CD4-positive, alpha-beta T cell treated with Interleukin-15 for 1 hour (primary cell): ENCODE results near the gene RAD51B.
A peak's percentile ranks its signal among the peaks of the same experiment; 100 is the strongest.

ENCODE experiments used
- DNase-seq: peaks from one replicate; pipeline ENCODE4 v3.0.0-alpha.2; 2020

The RAD51B gene

DNA sequence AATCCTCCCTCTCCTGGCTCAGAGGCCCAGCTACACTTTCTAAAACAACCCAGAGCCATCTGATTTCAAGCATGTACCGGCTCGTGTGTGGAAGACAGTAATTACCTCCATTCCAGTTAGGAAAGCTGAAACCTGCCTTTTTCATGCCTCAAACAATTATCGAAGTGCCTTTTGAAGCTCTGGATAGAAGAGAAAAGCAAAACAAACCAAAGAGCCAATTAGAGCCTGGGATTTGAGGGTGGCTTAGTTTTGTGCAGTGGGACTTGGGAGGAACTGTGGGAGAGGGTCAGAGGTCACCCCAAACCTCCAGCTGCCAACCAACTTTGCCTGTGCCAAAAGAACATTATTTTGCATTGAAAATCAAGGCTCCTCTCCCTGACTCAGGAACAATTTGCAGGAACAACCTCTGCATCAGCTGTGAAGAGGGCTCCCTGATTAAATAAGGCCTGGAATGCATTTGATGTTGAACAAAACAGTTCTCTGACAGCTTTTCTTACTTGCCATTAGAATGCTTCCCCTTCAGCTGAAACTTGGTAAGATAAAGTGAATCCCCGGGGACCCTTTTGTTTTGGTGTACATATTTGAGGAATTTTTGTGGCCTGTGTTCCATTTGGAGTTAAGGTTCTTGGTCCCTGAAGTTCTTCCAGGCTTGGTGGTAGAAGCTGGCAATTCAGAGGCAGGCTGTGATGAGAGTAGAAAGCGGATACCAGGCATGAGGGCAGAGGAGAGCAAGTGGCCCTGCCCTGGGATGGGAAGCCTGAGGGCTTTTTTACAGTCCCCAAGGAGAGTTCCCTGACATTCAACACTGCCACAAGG, 703.1 kb downstream of the RAD51B start:
- DNase-seq = no peak

DNA sequence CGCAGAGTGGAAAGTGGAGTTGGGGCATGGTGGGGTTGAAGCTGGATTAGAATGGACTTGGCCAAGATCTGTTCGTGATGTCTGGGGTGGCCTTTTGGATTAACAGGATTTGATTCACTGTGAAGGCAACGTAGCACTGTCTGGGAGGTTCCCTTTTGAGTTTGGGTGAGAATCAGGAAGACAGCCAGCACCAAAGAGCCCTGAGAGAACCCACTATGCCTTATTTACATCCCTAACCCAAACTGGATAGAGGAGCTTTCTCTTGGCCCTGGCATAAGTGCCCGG, 703.7 kb downstream of the RAD51B start:
- DNase-seq = no peak

DNA sequence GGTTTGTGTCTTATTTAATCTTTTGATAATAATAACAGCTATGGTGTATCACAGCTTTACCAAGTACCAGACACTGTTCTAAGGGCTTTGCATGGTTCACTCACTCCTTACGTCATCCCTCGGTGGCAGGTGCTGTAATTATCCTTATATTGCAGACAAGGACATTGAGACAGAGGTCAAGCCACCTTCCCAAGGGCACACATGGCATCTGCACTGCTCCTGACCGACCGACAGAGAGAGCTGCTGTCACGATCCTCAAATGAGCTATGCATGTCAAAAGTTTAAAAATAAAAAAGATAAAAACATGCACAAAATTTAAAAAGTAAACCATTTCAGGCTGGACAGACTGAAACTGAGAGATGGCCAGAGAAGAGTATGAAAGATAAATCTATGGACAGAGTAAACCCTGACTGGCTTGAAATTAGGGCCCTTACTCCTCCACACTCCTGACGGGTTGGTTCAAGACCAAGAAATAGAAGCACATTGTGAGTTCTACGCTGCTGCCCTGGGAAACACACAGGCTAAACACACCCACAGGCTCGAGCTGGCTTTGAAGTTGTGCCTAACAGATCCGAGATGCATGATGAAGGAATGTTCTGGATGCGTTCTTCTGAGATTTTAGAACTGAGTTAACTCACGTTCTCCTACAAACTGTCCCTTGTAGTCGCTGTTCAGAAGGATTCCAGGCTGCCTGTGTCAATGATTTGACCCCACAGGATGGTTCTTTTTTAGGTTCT, 704.6 kb downstream of the RAD51B start:
- DNase-seq = no peak

DNA sequence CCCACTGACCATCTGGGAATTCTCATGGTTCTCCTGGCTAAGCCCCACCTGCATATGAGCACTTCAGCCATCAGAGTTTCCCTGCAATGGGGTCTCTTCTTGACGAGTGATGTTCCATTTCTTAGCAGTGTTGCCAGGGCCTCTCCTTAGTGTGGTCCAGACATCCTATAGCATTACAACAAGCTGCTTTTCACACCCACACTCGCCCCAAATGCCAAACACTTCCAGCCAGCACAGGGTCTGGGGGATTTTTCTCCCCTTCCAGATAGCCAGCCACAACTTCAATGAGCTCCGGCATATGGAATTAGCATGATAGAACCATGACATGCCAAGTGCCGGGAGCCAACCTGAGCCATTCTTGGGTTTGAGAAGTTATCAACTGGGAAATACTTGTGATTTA, 705.9 kb downstream of the RAD51B start:
- DNase-seq = no peak

DNA sequence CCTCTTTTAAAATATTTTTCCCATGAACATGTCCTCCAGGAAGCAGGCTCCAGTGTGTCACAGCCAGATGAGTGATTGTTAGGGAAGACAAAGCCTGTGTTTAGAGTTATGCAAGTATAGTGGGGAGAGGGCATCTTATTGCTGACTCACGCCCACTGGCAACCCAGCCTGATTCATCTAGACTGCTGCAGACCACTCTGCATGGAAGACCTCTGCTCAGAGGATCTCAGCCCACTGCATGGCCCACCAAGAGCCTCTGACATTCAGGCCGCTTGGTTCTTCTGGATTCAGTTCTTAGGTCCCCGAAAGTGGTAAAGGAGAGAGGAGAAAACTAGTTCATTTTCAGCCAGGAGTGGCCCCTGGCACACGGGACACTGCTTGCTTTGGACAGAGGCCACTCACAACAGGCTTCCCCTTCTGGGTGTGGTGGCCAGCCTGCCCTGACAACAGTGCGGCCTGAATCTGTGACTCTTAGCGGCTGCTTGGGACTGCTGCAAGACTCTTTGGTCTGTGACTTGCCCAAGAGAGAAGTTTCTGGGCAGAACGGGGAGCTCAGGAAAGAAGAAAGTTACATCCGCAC, 707.0 kb downstream of the RAD51B start:
- peak; percentile 34 for DNase-seq

DNA sequence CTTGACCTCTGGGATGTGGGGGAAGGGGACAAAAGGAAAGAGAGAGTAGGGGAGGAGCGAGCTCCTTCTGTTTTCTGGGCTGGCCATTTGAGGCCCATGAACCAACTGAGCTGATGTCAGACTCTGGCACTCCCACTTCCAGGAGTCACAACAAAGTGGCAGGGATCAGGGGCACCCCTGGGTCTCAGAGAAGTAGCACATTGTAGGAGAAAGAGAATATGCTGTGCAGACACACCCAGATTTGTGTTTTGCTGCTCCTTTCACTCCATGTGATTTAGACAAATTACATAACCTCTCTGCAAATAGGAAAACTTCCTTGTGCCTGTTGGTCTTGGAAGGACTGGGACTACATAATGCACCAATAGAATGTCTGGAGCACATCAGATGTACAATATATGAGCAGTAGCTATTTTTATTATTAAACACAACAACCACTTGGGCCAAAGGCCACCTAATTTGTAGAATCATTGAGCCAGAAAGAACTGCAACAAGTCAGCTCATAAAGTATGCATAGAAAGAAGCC, 707.8 kb downstream of the RAD51B start:
- no peak for DNase-seq

DNA sequence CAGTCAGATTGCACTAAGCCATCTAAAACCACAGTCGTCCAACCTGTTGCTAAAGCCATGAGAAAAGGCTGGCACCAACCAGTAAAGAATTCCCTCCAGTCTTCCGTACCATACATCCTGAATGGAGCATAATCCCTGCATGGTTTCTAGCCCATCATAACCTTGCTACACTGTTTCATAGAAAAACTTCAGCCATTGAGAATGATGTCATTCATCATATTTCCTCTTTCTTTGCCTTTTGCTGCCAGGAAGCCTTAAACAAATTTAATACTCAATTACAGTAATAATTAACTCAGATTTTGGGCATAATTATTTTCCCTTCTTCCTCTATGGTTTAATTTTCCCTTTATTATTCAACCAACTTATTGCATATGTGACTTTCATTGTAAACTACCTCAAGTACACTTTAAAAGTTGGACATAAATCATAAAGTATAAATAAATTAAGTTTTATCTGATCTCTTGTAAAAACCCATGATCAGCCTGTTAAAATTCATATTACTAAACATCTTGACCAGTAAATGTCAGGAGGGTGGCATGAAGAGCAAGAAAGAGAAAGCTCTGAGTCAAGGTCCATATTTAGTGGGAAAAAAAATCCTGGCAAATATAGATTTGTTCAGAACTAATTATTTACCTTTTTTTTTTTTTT, 708.6 kb downstream of the RAD51B start:
- DNase-seq = no peak

DNA sequence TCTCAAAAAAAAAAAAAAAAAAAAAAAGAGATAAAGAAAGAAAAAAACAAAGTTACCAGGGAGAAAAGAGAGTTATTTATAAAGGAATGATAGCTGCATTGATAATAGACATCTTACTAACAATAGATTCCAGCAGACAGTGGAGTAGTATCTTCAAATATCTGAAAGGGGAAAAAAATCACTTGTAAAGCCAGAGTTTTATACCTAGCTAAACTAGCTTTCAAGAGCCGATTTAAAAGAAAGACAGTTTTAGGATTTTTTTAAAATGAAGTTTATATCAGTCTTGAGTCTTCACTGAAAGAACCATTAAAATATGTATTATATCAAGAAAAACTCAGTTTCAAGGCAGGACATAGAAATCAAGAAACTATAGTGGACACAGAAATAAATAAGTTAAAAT, 710.9 kb downstream of the RAD51B start:
- DNase-seq = no peak

DNA sequence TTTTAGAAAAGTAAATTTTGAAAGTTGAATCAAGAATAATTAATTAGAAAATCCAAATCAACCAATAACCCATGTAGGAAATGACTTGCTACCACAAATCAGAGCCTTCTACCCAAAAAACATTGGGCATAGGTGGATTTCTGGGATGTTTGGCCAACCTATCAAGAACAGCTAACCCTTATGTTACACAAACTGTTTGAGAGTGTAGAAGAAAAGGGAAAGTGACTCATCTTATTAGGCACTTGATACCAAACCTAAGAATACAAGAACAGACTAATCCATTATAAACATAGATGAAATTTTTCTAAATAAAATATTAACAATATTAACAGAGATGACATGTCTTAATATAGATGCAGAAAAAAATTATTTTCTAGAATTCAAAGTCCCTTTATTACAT, 712.9 kb downstream of the RAD51B start:
- no peak for DNase-seq

DNA sequence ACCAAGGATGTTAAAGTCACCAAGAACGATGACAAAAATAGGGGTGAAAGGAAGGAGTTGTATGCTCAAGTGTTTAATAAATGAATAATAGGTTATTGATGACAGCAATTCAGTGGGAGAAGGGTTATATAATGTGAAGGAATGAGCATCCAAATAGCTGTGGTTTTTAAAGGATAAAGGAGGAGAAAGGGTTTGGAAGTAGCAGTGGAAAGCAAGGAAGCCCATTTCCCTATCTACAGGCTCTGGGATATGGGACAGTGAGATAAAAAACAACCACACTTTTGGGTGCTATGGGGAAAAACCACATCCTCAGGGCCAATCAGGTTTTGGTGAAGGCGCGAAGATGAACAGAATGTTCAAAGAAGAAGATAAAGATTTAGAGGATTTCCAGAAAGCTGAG, 714.7 kb downstream of the RAD51B start:
- no peak for DNase-seq

DNA sequence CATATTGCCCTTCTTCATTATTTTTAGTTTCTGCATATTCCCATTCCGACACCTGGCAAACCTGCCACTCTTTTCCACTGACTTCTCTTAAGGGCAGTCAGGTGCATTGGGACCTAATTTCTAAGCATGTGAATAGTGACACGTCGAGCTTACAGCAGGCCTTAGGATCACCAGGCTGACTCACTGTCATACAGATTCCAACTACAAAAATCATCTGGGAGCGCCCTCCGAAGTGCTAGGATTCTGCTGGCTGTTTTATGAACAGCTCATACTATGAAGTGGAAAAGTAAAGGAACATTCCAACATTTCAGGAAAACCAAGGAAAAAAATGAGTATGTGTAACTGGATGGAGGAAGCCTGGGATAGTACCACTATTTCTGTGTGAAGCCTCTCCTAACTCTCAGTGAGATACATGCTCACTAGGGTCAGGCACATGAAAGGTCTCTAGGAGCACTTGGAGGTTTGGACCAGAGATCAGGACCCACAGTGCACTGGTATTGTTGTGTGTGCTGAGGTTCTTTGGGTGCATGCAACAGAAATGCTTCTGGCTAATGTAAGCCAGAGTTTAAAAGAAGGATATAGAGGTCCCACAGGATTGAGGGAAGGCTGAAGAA, 715.9 kb downstream of the RAD51B start:
- no peak for DNase-seq

DNA sequence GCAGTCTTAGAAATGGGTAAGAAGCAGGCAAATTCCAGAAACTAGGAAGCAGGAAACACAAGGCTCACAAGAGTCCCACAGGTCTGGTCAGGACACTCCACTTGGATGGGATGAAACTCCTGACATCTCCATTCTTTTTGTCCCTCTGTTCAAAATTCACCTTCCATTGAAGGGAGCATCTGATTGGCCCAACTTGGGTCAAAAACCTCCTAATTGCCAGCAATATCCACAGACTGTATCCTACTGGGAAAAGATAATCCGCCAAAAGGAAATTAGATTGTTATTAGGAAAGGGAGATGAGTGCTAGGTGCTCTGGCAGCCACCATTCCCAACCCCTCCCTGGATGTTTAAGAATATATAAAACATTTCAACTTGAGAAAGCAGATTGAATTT, 716.4 kb downstream of the RAD51B start:
- DNase-seq = no peak

DNA sequence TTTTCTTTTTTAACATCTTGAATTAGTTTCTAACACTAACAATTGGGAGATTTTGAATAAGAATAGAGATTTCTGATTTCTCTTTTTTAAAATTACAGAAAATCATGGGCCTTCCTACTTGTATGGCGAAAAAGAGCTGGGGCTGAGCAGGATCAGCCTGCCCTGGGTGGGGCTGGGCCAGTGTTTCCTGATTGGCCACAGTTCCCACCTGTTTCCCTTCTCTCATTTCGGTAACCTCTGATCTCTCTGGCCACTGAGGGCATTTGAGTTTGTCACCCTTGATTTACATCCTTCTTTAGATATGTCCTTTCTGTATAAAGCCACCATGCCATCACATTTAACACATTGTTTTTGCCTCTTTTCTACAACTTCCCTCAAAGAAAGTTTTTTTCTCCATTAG, 719.1 kb downstream of the RAD51B start:
- no peak for DNase-seq

DNA sequence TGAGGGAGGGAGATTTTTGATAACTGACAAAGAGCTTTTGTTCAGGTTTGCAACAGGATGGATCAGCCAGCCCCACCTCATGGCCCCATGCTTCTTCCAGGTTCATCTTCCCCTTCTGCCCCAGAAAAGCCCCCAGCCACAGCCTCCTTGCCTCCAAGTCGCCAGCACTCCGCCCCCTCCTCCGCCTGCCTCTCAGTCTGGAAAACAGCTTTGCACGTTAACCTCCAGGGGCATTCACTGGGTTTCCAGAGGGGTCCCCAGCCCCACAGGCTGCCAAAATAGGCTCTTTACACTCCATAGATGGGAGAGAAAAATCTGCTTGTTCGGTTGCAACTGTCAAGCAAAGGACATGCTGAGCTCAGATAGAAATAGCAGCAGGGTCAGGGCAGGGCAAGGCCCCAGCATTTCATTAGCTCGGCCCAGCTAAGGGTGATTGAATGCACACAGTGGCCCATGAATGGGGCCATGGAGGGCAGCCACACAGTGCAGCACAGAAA, 719.7 kb downstream of the RAD51B start:
- no peak for DNase-seq

DNA sequence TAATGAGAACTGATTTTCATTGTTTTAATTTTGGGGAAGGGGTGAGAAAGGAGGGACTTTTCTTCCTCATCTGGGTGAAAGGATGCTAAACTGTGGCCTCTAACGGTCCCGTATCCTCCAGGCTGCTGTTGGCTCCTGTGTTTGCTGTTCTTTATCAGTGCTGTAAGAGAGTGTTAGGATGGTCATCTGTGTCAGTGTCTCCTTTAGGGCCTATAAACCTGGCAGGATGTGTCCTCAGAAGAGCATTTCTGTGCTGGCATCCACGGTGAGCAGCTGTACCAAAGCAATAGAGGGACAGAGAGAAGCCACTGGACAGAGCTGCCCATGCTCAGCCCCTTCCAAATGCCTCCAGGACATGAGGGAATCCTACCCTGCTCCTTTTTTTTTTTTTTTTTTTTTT, 720.2 kb downstream of the RAD51B start:
- DNase-seq = no peak

DNA sequence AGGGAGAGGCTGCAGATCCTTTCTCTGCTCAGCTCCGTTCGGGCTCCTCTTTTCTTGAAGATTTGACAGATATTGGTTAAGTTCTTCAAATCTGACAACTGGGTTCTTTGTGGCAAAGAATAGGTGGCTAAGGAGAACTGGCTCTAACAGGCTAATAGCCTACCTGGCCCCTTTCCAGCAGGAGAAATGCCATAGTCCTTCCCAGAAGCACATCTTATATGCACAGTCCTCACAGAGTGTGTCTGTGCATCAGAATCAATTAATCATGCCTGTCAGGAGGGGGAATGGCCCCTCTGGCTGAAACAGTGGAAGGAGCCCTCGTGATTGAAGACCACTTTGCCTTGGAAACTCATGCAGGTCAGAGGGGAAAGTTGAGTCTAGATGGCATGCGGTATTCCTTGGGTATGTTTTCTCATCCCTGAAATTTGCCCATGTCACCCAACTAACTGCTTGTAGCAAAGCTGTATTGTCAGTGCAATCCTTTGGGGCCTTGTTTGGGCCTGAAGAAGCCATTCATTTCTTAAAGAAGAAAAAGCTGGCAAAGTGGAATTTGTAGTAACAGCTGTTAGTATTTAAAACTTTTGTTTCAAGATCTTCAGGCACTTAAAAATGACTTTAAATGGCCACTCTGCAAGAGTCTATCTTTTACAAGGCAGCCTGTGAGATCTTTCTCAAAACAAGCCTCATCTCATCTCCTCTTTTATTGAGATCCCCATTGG, 721.8 kb downstream of the RAD51B start:
- no peak for DNase-seq

DNA sequence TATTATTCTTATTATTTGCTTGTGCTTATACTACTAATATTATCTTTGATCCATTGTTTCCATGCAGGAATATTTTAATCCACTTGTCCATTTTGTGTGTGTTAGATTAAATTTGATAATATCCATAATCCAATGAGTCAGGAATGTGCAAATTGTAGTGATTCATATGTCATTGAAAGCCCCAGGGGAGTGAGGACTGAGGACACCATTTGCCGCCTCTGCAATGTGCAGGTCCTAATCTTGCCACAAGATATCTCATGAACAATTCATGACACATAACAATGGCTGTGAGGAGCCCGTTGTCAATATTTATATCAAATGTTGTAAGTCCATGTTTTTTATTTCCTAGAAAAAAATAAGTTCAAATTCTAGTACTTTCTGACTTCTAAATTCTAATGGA, 722.8 kb downstream of the RAD51B start:
- DNase-seq = no peak

DNA sequence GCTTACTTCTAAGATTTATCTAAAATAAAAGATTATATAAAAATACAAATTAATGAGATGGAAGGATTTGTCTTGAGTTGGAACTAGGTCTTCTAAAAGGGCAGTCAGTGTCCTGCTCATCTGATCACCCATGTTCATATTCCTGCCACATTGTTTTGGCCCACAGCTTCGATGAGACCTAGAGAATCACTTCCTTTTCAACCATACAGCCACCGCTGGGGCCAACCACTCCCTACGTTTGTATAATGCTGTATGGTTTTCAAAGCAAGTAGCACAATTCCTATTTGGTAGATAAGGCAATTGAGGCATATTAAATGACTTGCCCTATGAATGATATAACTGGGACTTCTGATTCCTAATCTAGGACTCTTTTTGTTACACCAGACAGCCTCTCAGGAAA, 723.9 kb downstream of the RAD51B start:
- no peak for DNase-seq

DNA sequence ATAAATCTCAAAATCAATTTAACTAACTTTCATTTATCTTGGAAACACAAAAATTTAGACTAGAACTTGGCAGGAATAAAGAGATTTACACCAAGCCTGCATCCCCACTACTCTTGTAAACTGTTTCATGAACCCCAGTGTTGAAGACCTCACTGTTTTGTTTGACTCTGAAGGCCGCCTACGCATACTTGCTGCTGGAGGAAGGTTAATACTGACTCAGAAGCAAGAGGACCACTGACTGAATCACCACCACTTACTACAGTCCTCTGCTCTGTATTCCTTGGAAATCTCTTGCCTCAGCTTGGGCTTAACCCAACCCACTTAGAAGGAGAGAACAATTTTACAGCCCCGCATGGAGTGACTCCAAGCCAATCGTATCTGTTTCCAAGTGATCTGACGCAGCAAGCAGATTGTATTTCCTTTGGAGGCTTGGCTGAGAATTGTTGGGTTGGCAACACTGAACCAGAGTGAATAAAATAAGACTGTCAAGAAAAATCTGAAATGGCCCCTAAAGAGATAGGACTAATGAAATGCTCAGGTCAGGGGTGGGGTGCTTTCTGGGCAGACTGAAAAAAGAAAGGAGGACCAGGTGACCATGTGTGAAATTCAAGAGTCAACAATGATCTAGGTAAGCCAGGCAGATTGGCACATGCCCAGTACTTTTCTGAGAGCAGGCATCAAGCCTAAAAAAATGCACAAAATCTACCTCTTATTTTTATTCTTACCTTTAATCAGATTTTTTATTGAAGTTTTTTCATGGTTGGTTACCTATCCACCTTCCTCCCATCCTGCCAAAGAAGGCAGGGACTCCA, 724.7 kb downstream of the RAD51B start:
- DNase-seq = no peak

DNA sequence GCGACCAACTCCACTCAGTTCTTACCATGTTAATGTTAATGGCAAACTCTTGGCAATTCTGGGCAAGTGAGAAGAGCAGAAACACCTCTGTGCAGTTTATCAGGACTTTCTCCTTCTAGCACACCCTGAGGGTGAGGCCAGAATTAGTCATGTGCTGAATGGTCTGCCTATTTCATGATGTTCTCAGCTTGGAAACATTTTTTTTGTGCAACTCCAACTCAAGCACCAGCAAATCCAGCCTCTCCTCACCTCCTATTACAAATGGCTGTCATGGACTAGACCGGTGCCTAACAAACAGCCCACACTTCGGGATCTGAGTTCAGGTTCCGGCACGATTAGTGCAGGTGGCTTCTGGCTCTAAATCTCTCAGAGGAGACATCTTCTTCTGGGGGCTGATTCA, 727.3 kb downstream of the RAD51B start:
- no peak for DNase-seq
